ENCODE measurements around the gene EHD4.

Gene EHD4

GRCh38 chr15:41995476-41995855 lies 23.1 kb upstream of the EHD4 start:
- TF ChIP-seq, protein P1, sequence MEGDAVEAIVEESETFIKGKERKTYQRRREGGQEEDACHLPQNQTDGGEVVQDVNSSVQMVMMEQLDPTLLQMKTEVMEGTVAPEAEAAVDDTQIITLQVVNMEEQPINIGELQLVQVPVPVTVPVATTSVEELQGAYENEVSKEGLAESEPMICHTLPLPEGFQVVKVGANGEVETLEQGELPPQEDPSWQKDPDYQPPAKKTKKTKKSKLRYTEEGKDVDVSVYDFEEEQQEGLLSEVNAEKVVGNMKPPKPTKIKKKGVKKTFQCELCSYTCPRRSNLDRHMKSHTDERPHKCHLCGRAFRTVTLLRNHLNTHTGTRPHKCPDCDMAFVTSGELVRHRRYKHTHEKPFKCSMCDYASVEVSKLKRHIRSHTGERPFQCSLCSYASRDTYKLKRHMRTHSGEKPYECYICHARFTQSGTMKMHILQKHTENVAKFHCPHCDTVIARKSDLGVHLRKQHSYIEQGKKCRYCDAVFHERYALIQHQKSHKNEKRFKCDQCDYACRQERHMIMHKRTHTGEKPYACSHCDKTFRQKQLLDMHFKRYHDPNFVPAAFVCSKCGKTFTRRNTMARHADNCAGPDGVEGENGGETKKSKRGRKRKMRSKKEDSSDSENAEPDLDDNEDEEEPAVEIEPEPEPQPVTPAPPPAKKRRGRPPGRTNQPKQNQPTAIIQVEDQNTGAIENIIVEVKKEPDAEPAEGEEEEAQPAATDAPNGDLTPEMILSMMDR (conservative IDR thresholded peaks at IDR 0.05; ENCODE audit: low read depth, low read length), result no peak
- DNase-seq (ENCODE audit: low read depth), result no peak

DNA sequence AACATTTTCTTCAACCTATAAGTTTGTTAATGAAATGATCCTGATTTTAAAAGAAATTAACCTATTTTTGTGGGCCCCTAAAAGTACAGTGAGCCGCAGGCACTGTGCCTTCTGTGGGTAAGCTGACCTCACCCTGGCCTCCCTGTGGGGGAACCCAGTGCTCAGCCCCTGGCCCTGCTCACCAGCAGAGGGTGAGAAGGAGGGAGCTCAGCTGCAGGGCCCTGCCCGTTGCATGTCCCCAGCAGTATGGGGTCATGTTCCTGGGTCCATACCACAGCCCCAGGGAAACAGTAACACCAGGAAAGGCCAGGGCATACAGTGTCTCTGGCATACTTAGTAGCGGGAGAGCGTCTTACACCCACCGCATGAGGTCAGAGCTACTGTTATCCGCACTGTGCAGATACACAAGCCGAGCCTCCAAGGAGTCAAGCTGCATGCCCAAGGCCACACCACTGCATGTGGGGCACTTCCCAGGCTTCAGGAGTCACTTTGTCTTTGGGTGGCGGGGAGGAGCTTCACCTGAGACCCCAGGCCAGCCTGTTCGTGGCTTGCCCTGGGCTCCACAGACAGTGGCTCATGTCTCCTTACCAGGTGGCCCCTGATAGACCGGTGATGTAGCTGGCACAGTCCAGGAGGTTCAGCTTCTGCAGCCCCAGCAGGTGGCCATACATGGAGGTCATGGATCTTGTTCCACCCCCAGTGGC lies 22.6 kb upstream of the EHD4 start:
- no peak overlapping the region for H3K4me3 ChIP-seq (ENCODE audit: low read length)
- TF ChIP-seq, protein P1 (conservative IDR thresholded peaks at IDR 0.05; ENCODE audit: low read depth, low read length), result no peak
- DNase-seq (ENCODE audit: low read depth), result no peak

More at GRCh38 chr15:41995476-41995855, 23.1 kb upstream of the EHD4 start:
- H3K4me3 ChIP-seq (ENCODE audit: low read length), result no peak overlapping the region

DNA sequence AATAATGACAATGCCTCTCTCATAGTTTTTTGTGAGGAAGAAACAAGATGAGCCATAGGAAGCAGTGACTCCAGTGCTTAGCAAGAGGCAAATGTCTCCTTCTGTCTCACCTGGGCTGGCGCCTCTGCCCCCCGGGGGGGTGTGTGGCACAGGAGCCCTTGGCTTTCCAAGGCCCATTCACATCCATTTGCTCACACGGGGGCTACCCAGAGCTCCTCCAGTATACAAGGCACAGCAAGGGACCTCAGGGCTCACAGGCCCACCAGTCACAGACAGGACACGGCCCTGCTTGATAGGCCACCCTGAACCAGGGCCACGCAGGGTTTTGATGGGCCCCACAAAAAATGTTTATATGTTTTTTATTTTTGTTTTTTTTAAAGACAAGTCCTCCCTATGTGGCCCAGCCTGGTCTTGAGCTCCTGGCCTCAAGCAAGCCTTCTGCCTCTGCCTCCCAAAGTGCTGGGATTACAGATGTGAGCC lies 21.9 kb upstream of the EHD4 start:
- H3K4me3 ChIP-seq (ENCODE audit: low read length), result no peak overlapping the region
- no peak for DNase-seq (ENCODE audit: low read depth)
- TF ChIP-seq, protein P1 (conservative IDR thresholded peaks at IDR 0.05; ENCODE audit: low read depth, low read length), result no peak

DNA sequence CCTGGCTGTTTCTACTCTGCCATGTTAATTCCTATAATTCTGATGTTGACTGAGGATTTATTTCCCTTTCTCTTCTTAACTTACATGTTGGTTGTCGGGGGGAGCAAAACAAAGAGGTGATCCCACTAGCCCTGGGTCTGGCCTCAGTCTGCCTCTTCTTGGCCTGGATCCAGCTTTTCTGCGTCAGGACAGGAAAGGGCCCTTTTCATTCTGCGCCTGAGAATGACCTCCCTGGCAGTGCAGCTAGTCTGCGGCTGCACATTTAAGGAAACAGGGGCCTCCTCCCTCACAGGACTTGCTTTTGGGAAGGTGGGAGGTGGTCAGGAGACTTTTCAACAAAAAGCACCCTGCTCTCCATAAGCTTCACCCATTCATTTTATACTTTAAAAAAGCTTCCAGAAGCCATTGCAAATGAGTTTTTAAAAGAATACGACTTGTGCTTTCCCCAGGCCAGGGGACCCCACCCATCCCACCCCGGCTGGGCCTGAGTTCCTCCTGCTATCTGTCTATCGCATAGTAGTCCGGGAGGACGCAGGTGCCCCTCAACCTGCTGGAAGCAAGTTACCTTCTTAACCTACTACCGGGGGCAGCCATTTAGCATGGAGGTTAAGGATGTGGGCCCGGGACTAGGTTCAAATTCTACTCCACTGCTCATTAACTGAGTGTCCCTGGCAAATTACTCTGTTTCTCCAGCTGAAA lies 21.3 kb upstream of the EHD4 start:
- no peak overlapping the region for H3K4me3 ChIP-seq (ENCODE audit: low read length)
- TF ChIP-seq, protein P1 (conservative IDR thresholded peaks at IDR 0.05; ENCODE audit: low read depth, low read length), result no peak
- no peak for DNase-seq (ENCODE audit: low read depth)

GRCh38 chr15:41992803-41993190 lies 20.4 kb upstream of the EHD4 start:
- TF ChIP-seq, protein P1 (conservative IDR thresholded peaks at IDR 0.05; ENCODE audit: low read depth, low read length), result no peak
- DNase-seq (ENCODE audit: low read depth), result no peak
- H3K4me3 ChIP-seq (ENCODE audit: low read length), result no peak overlapping the region

- TF ChIP-seq, protein P1 (conservative IDR thresholded peaks at IDR 0.05; ENCODE audit: low read depth, low read length), result no peak
- no peak overlapping the region for H3K4me3 ChIP-seq (ENCODE audit: low read length)
- no peak for DNase-seq (ENCODE audit: low read depth)
Observed at GRCh38 chr15:41992151-41992802, 19.9 kb upstream of the EHD4 start.
